Stimulated activated CD4-positive, alpha-beta T cell treated with anti-CD3 and anti-CD28 coated beads, Interleukin-4, amount 100 ng/mL, for 48 hours (primary cell): ENCODE measurements around the gene PSMA7.
"Not testable (repeated sequence)": the region's sequence is repeated elsewhere in the genome, so short reads cannot be mapped to it uniquely, and the experiment has no call there.

Source experiments
- DNase-seq, 2 donors: peaks; one replicate each; pipeline ENCODE4 v3.0.0-alpha.2; 2020; ENCODE audit warnings: low read depth in 2 of 2

Gene PSMA7

DNA sequence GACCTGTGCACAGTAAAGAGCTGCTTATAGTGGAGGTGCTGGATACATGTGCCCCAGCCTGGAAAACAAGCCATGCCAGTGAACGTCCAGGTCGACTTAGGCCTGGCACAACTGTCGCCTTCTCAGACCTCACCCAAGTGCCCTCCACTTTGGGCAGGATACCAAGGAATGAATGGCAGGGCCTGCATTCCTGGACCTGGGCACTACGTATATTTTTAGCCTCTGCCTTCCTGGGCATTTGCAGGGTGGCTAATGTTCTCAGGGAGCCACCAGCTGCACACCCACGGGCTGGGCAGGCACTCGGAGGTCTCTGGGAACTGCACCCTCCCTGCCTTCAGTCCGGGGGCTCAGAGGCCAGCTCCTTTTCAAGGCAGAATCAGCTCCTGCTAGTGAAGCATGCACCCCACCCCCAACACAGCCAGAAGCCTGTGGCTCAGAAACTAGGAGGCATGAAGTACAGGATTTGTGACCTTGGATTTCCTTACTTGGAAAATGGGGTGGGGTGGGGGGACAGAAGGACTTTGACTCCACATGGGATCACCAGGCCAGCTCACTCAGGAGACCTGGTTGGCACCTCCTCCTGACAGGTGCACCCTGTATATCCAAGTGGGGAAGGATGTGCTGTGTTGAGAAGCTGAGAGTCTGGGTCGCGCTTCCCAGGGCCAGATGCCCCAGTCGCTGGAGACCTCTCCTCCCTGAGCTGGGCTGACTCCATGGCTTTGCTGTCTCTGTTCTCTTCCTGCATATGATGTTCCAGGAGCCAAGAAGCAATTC lies 23.4 kb downstream of the PSMA7 start:
- DNase-seq = no peak

DNA sequence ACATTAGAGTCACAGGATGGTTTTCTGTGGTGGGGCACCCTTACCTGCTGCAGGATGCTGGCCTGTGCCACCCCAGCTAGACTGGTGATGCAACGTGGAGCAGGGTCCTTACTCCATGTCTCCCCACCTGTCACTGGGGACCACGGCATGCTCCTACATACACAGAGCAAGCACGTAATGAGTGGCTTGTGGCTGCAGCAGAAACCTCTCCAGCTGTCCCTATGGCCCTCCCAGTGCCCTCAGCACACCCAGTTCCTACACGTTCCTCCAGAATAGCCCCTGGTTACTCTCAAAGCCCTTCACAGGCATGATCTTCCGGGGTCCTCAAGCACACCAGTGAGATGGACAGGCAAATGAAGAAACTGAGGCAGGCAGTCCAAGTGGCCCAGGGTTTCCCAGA lies 24.1 kb downstream of the PSMA7 start:
- DNase-seq = no peak

DNA sequence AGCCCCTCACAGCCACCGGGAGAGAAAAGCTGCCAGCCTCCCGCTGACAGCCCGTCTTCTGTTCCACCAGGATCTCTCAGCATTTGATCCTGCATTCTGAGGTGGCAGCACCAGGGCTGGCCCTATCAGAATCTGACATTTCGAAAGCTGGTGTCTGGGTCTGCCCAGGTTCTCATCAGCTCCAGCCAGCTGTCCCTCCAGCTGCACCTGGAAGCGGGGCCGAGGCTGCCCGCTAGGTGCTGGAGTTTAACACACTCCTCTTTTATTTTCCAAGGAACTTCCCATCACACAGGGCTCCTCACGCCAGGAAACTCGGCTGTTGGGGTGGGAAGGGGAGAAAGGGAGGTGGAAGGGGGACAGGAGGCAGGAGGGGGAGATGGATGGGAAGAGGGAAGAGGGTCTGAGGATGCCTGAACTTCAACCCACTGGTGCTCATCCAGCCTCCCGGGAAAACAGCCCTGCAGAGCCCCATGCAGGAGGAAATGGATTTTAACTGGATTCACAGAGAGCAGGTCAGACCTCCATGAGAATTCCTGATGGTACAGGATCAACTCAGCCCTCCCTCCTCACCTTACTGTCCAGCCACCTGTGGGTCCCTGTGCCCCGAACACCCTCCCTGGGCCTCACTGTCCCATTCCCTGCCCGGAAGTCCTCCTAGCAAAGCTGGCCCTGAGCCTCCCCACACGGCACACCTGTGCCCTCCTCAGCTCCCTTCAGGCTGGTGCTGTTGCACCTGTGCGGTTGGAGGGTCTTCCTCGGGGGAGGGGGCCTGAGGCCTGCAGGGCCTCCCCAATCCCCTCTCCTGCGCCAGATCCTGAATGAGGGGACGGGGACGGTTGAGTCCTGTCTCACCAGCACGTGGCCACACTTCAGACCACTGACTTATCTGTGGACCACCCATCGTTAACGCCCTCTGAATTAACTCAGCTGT lies 24.8 kb downstream of the PSMA7 start:
- DNase-seq = no peak

DNA sequence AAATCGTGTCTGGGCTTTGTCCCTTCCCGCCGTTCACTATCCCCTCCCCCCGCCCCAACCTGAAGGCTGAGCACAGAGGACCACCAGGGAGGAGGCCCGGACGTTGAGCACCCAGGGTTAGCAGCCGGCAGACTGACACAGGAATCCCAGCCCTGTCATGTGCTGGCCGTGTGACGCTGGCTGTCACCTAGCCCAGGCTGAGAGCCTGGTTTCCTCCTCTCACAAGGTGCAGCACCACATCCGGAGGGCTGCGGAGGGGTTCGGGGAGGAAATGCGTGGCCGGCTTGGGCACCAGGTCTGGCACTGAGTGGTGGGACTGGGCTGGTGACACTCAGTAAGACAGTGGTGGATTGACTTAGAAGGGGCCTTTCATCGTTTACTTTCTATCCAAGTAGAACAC lies 25.5 kb downstream of the PSMA7 start:
- DNase-seq = no peak

DNA sequence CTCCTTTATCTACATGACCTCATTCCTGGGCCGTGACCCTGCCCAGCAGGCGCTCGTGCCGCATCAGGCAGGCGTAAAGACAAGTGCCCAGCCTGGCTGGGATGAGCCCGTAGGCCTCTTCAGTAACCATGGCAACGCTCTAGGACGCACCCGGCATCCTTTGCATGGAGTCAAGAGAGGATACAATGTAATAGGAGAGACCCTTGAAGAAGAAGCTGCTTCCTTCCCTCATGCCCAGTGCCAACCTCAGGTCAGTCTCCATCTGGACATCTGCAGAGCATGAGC lies 25.9 kb downstream of the PSMA7 start:
- no peak for DNase-seq

DNA sequence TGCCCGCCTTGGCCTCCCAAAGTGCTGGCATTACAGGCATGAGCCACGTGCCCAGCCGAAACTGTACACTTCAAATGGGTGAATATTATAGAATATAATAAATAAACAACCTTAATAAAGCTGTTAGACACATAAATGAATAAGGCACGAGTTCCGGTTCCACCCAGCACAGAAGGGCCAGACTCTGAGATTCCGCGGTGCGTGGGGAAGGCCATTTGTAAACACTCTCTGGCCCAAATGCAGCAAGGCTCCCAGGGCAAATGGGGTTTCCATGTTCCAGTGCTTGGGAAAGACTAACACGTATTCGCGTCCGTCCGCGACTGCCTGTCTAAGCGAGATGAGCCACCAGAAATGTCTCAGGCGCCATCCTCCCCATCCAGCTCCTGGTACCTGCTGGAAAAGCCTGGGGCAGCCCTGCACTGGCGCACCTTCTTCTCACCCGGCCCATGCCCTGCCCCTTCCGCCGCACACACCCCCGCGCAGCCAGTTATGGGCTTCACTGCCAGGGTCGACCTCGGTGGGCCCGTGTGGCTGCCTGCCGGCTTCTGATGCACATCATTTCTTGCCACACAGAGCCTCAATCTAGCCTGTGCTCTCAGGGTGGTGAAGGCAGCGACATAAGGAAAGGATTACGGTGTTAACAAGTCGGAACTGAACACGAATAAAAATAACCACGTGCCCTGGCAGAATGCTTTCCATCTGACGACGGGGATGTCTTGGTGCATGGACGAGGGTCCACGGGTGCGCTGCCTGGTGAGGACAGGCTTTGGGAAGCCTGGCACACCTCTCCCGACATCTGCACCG lies 26.4 kb downstream of the PSMA7 start:
- DNase-seq = no peak

DNA sequence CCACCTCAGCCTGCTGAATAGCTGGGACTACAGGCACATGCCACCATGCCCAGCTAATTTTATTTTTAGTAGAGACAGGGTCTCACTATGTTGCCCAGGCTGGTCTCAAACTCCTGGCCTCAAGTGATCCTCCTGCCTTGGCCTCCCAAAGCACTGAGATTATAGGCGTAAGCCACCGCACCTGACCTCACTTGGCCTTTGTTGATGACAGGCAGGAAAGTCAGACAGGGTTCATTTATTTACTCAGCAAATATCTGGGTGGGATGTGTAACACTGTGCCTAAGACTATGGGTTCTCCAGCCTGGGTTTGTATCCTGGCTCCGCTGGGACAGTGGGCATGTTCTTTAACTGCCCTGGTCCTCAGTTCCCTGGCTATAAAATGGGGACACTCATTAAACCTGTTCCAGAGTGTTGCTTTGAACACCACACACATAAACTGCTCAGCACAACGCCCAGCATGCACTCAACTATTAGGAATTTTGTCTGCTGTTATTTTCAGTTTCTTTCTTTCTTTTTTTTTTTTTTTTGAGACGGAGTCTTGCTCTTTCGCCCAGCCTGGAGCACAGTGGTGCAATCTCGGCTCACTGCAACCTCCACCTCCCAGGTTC lies 27.3 kb downstream of the PSMA7 start:
- DNase-seq = not testable (repeated sequence)

DNA sequence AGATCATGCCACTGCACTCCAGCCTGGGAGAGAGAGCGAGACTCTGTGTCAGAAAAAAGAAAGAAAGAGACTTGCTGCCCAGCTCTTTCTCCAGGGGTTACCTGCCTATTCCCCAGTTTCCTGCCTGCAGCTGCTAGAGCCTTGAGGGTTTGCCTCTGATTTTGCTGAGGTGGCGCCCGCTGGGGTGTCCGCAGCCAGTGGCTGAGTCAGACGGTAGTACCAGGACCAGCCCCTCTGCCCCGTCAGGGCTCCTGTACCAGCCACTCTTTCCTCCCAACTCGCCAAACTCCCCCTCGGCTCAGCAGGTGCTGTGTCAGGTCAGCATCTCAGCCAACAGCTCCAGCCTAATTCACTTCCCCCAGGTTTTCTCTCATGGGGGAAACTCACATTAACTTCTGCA lies 28.3 kb downstream of the PSMA7 start:
- DNase-seq = no peak

DNA sequence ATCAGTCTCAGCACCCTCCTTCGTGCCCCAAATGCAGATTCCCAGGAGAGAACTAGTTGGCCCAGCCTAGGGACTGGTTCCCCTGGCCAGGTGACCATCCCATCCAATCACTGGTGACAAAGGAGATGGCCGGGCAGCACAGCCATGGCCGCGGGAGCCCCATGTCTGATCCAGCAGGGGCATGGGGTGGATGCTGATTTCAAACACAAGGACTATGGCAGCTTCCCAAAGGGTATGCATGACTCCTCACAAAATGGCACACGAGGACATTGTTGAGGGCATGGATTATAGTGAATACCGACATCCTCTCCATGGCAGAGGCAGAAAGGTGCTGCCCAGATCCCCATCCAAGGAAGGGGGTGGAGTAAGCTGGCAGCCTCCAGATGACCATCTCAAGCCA lies 30.8 kb downstream of the PSMA7 start:
- DNase-seq = no peak

DNA sequence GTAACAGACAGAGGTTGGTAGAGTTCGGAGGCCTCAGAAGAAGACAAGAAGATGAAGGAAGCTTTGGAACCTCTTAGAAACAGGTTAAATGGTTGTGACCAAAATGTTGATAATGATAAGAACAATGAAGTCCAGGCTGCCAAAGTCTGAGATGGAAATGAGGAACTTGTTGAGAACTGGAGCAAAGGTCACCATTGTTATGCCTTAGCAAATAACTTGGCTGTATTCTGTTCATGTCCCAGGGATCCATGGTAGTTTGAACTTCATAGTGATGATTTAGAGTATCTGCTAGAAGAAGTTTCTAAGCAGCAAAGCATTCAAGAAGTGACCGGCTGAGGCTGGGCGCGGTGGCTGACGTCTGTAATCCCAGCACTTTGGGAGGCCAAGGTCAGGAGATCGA lies 32.0 kb downstream of the PSMA7 start:
- no peak for DNase-seq

DNA sequence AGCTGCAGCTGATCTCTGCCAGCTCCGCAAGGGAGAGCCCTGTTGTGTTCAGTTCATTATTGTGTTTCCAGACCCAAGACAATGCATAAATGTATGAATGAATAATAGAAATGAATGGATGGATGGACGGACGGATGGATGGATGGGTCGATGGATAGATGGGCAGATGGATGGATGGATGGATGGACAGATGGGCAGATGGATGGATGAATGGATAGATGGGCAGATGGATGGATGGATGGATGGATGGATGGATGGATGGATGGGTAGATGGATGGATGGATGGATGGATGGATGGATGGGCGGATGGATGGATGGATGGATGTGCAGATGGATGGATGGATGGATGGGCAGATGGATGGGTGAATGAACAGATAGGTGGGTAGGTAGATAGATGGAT lies 37.6 kb downstream of the PSMA7 start:
- DNase-seq = no peak

DNA sequence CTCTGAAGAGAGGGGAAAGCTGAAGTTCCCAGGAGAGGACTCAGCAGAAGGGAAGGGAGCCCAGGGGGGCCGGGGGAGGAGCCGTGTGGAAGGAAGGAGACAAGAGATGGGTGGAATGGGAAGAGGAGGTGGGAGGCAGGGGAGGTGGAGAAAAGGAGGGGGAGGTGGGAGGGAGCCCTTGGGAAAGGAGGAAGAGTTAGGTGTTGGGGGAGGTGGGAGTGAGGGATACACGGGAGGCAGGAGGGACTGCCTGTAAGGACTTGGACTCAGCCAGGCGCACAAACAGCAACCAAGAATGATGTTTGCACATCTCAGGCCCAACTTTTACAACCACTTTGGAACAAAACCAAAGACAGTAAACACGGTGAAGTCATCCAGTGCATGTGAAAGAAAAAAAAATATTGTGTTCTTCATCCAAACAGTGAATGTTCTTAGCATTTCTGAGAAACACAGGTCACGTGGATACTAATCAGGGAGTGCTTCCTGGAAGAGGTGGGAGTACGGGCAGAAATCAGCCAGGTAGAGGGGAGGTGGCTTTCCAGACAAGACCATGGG lies 38.3 kb downstream of the PSMA7 start:
- no peak for DNase-seq

DNA sequence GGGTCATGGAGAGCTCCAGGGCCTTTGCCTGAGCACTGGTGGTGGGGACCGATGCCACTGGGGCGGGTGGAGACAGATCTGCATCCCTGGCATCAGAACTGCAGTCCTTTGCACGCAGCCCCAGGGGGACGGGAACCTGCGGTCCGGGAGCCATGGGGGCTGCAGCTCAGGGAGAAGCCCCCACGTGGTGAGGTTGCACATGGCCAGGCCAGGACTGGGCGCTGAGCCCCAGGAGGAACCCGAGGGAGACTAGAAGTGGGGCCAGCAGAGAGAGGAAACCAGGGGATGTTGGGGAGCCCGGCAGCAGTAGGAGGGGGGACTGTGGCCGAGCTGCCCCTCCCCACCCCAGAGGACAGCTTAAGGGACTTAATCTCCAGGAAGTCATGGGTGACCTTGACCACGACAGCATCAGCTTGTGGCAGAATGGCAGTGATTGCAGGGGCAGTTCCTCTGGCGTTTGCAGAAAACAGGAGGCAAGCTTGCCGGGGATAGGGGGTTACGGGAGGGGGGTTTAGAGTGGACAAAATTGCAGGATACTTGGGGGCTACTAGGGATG lies 38.9 kb downstream of the PSMA7 start:
- no peak for DNase-seq

DNA sequence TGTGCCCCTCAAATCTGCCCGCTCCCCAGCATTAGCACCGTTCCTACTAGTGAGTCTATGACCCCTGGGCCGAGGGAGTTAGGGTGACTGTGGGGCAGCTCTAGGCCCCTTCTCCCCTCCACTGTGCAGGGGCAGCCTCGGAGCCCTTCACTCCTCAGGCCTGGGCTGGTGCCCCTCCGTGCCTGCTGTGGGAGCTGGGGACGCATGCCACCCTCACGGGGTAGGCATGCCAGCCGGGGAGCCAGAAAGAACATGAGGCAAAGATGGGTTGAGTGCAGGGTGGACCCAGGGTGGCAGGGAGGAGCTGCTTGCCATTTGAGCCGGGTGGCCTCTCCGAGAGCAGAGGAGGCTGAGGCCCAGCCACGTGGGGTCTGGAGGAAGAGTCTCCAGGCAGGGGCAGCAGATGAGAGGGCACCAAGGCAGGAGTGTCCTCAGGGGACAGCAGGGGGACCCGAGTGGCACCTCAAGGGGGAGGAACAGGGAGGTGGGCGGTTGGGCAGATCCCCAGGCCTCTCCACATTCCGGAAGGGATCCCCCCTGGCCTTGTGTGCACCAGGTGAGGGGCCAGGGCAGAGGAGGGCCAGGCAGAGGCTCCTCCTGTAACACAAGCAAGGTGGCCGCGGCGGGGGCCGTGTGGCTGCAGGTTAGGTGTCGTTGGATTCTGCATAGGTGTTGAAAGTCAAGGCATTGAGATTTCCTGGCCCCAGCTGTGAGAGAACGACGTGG lies 39.5 kb downstream of the PSMA7 start:
- no peak for DNase-seq

DNA sequence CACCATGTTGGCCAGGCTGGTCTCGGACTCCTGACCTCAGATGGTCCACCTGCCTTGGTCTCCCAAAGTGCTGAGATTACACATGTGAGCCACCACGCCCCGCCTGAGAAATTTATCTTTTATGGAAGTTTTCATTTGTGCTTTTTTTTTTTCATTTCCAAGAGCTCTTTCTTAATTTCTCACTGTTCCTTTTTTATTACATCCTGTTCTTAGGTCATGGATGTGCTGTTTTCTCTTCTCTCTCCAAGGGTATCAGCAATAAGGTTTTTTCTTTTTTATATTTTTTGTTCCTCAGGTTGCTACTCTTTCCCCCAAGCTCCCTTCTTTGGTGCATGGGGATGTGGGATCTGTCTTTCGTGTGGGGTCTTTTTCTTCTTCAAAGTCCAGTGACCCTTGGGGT lies 42.1 kb downstream of the PSMA7 start:
- DNase-seq = no peak

DNA sequence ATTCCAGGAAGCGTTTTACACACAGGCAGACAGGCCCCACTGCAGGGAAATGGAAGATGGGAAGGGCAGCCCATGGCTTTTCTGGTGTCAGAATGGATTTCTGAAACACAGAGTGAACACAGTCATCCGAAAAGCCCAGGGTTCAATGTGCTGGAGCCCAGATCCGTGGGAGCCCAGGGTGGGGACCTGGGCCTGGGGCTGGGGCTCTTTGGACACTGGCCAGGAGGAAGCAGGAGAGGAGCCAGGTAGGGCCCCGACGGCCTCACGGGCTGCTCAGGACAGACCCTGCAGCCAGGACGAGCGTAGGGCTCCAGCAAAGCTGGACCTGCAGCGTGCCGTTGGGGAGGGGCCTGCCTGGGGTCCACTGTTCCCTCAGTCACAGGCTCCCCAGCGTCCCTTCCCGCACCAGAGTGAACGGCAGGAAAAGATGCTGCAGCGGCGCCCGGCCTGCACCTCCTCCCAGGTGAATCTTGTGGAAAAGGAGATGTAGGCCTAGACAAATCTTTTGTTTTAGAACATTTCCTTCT lies 45.2 kb downstream of the PSMA7 start:
- DNase-seq = no peak

DNA sequence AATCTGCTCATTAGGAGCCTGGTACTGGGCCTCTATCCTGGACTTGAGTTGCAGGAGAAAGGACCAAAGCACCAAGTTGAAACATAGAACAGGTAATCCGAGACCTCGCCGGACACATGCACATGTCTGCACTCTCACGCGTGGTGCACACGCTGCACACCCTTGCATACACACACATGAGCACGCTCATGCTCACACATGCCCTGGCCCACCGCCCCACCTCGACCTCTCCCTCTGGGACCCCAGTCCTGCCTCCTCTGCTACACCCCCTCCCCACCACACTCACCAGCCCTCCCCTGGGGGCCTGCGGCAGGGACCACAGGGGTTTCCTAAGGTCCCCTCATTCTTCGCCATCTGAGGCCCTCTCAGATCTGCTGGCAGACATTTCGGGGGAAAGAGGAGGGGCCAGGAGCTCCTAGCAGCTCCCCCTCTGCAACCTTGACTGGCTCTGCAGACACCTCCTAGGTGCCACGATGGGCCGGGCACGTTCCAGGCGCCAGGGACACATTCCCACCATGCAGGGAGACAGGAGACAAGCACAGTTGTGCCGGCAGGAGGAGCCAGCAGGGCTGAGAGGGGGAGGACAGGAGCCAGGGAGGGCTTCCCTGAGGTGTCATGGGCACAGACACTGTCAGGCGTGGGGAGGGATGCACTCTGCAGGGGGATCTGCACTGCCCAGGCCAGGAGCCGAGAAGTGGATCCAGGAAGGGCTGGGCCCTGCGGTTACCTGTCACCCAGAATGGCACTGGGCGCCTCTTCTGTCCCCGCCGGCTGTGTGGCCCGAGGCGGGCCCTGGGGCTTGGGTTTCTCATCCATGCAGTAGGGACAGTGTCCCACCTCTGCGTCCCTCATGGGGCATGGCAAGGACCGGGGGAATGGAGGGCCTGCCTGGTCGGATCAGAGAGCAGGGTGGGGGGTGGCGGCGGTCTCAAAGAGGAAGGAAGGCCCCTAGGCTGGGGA lies 46.5 kb downstream of the PSMA7 start:
- no peak for DNase-seq

DNA sequence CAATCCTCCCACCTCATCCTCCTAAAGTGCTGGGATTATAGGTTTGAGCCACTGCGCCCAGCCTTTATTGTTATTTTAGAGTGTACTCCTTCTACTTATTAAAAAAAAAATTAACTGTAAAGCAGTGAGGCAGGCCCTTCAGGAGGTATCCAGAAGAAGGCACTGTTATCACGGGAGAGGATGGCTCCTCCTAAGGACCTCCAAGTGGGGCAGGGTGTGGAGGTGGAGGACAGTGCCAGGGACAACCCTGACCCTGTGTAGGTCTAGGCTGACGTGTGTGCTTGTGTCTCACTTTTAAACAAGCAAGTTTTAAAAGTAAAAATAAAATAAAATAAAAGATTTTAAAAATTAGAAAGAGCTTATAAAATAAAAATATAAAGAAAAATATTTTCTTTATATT lies 53.8 kb downstream of the PSMA7 start:
- no peak for DNase-seq
